Left lung (tissue), 10 donors: ENCODE results near the gene STOML1. TPM values are rescaled to one million over a fixed set of nuclear protein-coding genes. Genes with fewer than 3 reads are reported as not detected.
A peak's percentile ranks its signal among the peaks of the same experiment; 100 is the strongest.

Experiments
- ATAC-seq: fragments of 200-7000 bp; cut with Tn5 transposase; one replicate; pipeline ENCODE4 v1.9.1; 2020; ENCODE audit warnings: moderate library complexity
- DNase-seq, 4 donors: peaks; one replicate each; pipeline ENCODE4 v3.0.0-alpha.2; 2013 to 2020
- H3K27ac ChIP-seq, 2 donors: fragments of 200-600 bp; sonication (generic) in 1 of 2; one replicate each; pipeline versions ENCODE4 v1.5.0 to v1.8.0; 2020 to 2021
- H3K27me3 ChIP-seq, 2 donors: fragments of 200-600 bp; sonication (generic) in 1 of 2; one replicate each; pipeline versions ENCODE4 v1.5.0 to v1.8.0; 2020 to 2021
- H3K36me3 ChIP-seq, 2 donors: fragments of 200-600 bp; sonication (generic) in 1 of 2; one replicate each; pipeline versions ENCODE4 v1.5.0 to v1.8.0; 2020 to 2021
- H3K4me1 ChIP-seq, 2 donors: fragments of 200-600 bp; one replicate each; pipeline ENCODE4 v1.8.0; 2021
- H3K4me3 ChIP-seq, 2 donors: fragments of 200-600 bp; sonication (generic) in 1 of 2; one replicate each; pipeline versions ENCODE4 v1.5.0 to v1.8.0; 2020 to 2021; ENCODE audit warnings: mild to moderate bottlenecking in 1 of 2
- H3K9me3 ChIP-seq, 2 donors: fragments of 200-600 bp; sonication (generic) in 1 of 2; one replicate each; pipeline versions ENCODE4 v1.5.0 to v1.8.0; 2020 to 2021
- intact Hi-C, 2 donors: fragments of 100-400 bp; cut with DNase I; formaldehyde crosslinking; loops; one replicate each; pipeline versions ENCODE4 v1.11.2 to v1.14.2; 2022
- polyA plus RNA-seq, 6 donors: library from polyadenylated mRNA; unstranded; fragments of 120-200 nt; gene quantifications; one replicate each; pipeline ENCODE4 v1.2.1, GENCODE V29; 2013; ENCODE audit not compliant: insufficient read length in 6 of 6
- total RNA-seq, 2 donors: library from RNA; stranded (reverse); fragmentation: NEBNext Ultra II Directional; extraction: Animal tissue kit (Norgen Biotek cat#: 25700); gene quantifications; one replicate each; pipeline ENCODE4 v1.2.1, GENCODE V29; 2021
- TF ChIP-seq, protein P1 (sequence below), 2 donors: fragments of 200-600 bp; sonication (generic) in 1 of 2; IDR thresholded peaks; one replicate each; pipeline versions ENCODE4 v1.5.0 to v1.8.0; 2021; ENCODE audit warnings: antibody characterized with exemption in 2 of 2
- donor health status: DM: no; HTN: yes; CAD: no.
- donor health status: DM: no; HTN: no; CAD: no.

The STOML1 gene
- total and polyA plus RNA-seq, 8 donors, result 10.9 to 29.3 (median 13.7) TPM

- no peaks in the 10 kb centered on the region for H3K27me3 ChIP-seq
- intact Hi-C loops, result no loop called here
- H3K4me1 ChIP-seq, result peaks cover 0 to 5% of the 10 kb centered on the region in 2 donors
- no peak for DNase-seq
- H3K27ac ChIP-seq, result no peak overlapping the region
- H3K36me3 ChIP-seq, result no peaks in the 10 kb centered on the region
- TF ChIP-seq, protein P1, sequence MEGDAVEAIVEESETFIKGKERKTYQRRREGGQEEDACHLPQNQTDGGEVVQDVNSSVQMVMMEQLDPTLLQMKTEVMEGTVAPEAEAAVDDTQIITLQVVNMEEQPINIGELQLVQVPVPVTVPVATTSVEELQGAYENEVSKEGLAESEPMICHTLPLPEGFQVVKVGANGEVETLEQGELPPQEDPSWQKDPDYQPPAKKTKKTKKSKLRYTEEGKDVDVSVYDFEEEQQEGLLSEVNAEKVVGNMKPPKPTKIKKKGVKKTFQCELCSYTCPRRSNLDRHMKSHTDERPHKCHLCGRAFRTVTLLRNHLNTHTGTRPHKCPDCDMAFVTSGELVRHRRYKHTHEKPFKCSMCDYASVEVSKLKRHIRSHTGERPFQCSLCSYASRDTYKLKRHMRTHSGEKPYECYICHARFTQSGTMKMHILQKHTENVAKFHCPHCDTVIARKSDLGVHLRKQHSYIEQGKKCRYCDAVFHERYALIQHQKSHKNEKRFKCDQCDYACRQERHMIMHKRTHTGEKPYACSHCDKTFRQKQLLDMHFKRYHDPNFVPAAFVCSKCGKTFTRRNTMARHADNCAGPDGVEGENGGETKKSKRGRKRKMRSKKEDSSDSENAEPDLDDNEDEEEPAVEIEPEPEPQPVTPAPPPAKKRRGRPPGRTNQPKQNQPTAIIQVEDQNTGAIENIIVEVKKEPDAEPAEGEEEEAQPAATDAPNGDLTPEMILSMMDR (IDR thresholded peaks at IDR 0.05), result no peak
- ATAC-seq, result no peak
- H3K4me3 ChIP-seq, result no peak overlapping the region
- H3K9me3 ChIP-seq, result no peaks in the 10 kb centered on the region
Observed at GRCh38 chr15:73942751-73943270, 49.3 kb downstream of the STOML1 start.

GRCh38 chr15:73941871-73942635 is 50.0 kb downstream of the STOML1 start:
- DNase-seq (no peak), ATAC-seq (no peak)
- Histone ChIP-seq H3K4me1 (peaks cover 0 to 5% of the 10 kb centered on the region in 2 donors), H3K27me3 (no peaks in the 10 kb centered on the region), H3K36me3 (no peaks in the 10 kb centered on the region), H3K27ac (no peak overlapping the region), H3K9me3 (no peaks in the 10 kb centered on the region), H3K4me3 (no peak overlapping the region)
- intact Hi-C loops, result no loop called here
- TF ChIP-seq, protein P1 (IDR thresholded peaks at IDR 0.05), result no peak

GRCh38 chr15:73941449-73941848 is 50.6 kb downstream of the STOML1 start:
- no peak for ATAC-seq
- Histone ChIP-seq H3K27ac (no peak overlapping the region), H3K36me3 (no peaks in the 10 kb centered on the region), H3K9me3 (no peaks in the 10 kb centered on the region), H3K4me3 (no peak overlapping the region), H3K27me3 (no peaks in the 10 kb centered on the region), H3K4me1 (peaks cover 0 to 11% of the 10 kb centered on the region in 2 donors)
- DNase-seq, result no peak
- TF ChIP-seq, protein P1 (IDR thresholded peaks at IDR 0.05), result no peak
- intact Hi-C loops, result no loop called here

- H3K4me3 ChIP-seq, result no peak overlapping the region
- intact Hi-C loops, result no loop called here
- DNase-seq (no peak), ATAC-seq (peak; percentile 14)
- H3K27me3 ChIP-seq, result no peaks in the 10 kb centered on the region
- H3K4me1 ChIP-seq, result peaks cover 0 to 15% of the 10 kb centered on the region in 2 donors
- no peaks in the 10 kb centered on the region for H3K36me3 ChIP-seq
- no peaks in the 10 kb centered on the region for H3K9me3 ChIP-seq
- H3K27ac ChIP-seq, result no peak overlapping the region
- TF ChIP-seq, protein P1 (IDR thresholded peaks at IDR 0.05), result no peak
Observed at GRCh38 chr15:73941044-73941443, 51.1 kb downstream of the STOML1 start.

GRCh38 chr15:73940061-73940981 is 51.8 kb downstream of the STOML1 start:
- no peaks in the 10 kb centered on the region for H3K27me3 ChIP-seq
- H3K4me1 ChIP-seq, result peaks cover 0 to 16% of the 10 kb centered on the region in 2 donors
- DNase-seq (no peak), ATAC-seq (no peak)
- H3K27ac ChIP-seq, result no peak overlapping the region
- H3K36me3 ChIP-seq, result no peaks in the 10 kb centered on the region
- H3K4me3 ChIP-seq, result no peak overlapping the region
- intact Hi-C loops, result no loop called here
- TF ChIP-seq, protein P1 (IDR thresholded peaks at IDR 0.05), result no peak
- H3K9me3 ChIP-seq, result no peaks in the 10 kb centered on the region
